Cardiac muscle cell (in vitro differentiated cells and primary cell): Measurements from ENCODE around the gene HLA-DMA. TPM values are rescaled to one million over a fixed set of nuclear protein-coding genes. Genes with fewer than 3 reads are reported as not detected.

ENCODE experiments used
- DNase-seq, 2 donors: peaks; one replicate each; pipeline versions ENCODE4 v3.0.0 to v3.0.0-alpha.2; 2010 to 2017; ENCODE audit warnings: low read depth in 1 of 2, low spot score in 1 of 2
- H3K27ac ChIP-seq: fragments of 200-600 bp; sonication (generic); 2 replicates; pipeline ENCODE4 v1.5.1; 2016
- H3K27me3 ChIP-seq: fragments of 200-600 bp; sonication (generic); 2 replicates; pipeline ENCODE4 v1.6.0; 2016; ENCODE audit warnings: control low read depth
- H3K36me3 ChIP-seq: fragments of 200-600 bp; sonication (generic); 2 replicates; pipeline ENCODE4 v1.5.1; 2016; ENCODE audit warnings: control low read depth
- H3K4me1 ChIP-seq: fragments of 200-600 bp; sonication (generic); 2 replicates; pipeline ENCODE4 v1.8.1; 2017; ENCODE audit warnings: low read depth, mild to moderate bottlenecking, mixed run types
- H3K4me3 ChIP-seq: fragments of 200-600 bp; sonication (generic); 2 replicates; pipeline ENCODE4 v1.5.1; 2016; ENCODE audit warnings: mild to moderate bottlenecking
- H3K9me3 ChIP-seq: fragments of 200-600 bp; sonication (generic); 2 replicates; pipeline ENCODE4 v1.5.1; 2017; ENCODE audit warnings: low read depth, mild to moderate bottlenecking, control low read depth
- polyA plus RNA-seq: library from polyadenylated mRNA; unstranded; fragments of >200 nt; fragmentation: Nextera tagmentation; extraction: Ambion mirVana; gene quantifications from 2 replicates; pipeline ENCODE4 v1.2.1, GENCODE V29; 2016
- total RNA-seq: library from RNA; depleted of rRNA; stranded (reverse); fragments of >200 nt; gene quantifications from 2 replicates; pipeline ENCODE4 v1.2.3, GENCODE V29; 2016
- TF ChIP-seq, protein P1 (sequence below): IDR thresholded peaks from 2 replicates; pipeline ENCODE4 v1.5.1; 2012; ENCODE audit warnings: low read depth, mild to moderate bottlenecking, low read length

HLA-DMA gene
- total and polyA plus RNA-seq, 2 experiments from 2014 or later: 2.9 to 3.7 TPM

DNA sequence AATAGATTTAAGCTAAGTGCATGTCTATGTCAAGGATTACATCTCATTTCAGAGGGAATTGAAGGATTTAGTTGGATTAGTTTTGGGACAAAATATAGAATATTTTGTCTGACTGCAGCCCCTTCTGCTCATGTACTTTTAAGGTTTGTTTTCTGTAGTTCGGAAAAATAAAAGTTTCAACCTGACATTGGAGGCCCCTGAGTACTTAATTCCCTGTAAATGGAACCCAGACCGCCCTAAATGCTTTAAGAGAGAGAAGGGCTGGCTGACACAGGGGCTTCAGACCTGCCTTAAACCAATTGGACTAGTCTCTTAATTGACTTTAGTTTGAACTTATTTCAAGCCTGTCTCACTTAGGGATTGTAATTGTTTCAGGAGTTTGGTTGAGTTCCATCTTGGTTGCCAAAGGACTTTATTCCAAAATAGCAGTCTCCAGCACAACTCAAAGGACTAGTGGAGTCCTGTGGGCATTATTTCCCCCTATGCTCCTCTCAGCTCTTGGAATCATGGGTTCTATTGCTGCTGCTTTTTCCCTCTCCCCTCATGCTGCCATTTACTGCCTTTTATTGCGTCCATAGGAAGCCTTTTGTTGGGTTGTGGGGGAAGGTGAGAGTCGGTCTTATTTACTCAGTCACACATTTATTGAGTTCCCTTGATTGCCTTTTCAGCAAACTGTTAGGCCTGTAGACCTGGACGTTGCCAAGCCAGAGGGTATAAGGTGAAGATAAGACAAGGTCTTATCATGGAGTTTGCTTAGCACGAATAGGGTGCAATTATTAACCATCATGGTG is 30.0 kb upstream of the HLA-DMA start:
- Histone ChIP-seq H3K27ac (peak overlapping the region; percentile 35), H3K27me3 (no peaks in the 10 kb centered on the region), H3K4me3 (no peak overlapping the region), H3K36me3 (peaks cover 41% of the 10 kb centered on the region), H3K9me3 (no peaks in the 10 kb centered on the region), H3K4me1 (no peaks in the 10 kb centered on the region)
- no peak for DNase-seq
- TF ChIP-seq, protein P1, sequence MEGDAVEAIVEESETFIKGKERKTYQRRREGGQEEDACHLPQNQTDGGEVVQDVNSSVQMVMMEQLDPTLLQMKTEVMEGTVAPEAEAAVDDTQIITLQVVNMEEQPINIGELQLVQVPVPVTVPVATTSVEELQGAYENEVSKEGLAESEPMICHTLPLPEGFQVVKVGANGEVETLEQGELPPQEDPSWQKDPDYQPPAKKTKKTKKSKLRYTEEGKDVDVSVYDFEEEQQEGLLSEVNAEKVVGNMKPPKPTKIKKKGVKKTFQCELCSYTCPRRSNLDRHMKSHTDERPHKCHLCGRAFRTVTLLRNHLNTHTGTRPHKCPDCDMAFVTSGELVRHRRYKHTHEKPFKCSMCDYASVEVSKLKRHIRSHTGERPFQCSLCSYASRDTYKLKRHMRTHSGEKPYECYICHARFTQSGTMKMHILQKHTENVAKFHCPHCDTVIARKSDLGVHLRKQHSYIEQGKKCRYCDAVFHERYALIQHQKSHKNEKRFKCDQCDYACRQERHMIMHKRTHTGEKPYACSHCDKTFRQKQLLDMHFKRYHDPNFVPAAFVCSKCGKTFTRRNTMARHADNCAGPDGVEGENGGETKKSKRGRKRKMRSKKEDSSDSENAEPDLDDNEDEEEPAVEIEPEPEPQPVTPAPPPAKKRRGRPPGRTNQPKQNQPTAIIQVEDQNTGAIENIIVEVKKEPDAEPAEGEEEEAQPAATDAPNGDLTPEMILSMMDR: no peak

DNA sequence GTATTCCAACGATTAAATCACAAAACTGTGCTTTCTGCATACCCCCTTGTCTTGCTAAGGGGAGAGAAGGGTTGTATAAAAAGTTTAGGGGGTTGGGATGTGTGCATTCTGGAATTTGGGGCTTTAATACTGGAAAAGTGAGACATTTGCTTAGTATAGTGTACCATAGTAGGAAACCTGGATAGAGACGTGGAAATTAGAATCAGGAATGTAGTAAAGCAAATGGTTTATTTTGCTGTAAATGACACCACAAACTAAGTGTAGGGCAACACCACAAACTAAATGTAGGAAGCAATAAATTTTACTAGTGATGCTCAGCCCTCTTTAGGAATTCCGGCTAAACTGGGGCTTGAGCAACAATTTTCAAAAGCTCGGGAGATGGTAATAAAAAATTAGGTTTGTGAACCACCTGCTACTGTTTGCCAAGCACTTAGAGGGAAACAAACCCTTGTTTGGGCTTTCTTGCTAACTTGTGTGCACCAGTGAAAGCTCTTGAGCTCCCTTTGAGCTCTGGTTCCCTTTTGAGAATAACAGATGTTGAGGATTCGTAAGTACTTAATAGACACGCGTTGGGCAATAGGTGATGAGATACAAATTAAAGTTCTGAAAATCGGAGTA is 29.3 kb upstream of the HLA-DMA start:
- Histone ChIP-seq H3K4me3 (no peak overlapping the region), H3K27me3 (no peaks in the 10 kb centered on the region), H3K4me1 (no peaks in the 10 kb centered on the region), H3K9me3 (no peaks in the 10 kb centered on the region), H3K27ac (peak overlapping the region; percentile 35), H3K36me3 (peaks cover 48% of the 10 kb centered on the region)
- DNase-seq: peak in 1 of 2 donors; percentile 25
- TF ChIP-seq, protein P1: no peak

DNA sequence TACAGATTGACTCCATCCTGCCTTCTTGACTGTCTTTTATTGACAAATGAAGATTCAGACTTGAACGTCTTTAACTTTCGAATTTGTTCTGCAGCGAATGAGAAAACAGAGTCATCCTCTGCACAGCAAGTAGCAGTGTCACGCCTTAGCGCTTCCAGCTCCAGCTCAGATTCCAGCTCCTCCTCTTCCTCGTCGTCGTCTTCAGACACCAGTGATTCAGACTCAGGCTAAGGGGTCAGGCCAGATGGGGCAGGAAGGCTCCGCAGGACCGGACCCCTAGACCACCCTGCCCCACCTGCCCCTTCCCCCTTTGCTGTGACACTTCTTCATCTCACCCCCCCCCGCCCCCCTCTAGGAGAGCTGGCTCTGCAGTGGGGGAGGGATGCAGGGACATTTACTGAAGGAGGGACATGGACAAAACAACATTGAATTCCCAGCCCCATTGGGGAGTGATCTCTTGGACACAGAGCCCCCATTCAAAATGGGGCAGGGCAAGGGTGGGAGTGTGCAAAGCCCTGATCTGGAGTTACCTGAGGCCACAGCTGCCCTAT is 27.7 kb upstream of the HLA-DMA start:
- no peaks in the 10 kb centered on the region for H3K27me3 ChIP-seq
- peaks cover under 1% of the 10 kb centered on the region for H3K4me1 ChIP-seq
- H3K9me3 ChIP-seq: no peaks in the 10 kb centered on the region
- H3K4me3 ChIP-seq: no peak overlapping the region
- TF ChIP-seq, protein P1: no peak
- peak overlapping the region; percentile 2 for H3K27ac ChIP-seq
- peaks cover 65% of the 10 kb centered on the region for H3K36me3 ChIP-seq
- DNase-seq: no peak

DNA sequence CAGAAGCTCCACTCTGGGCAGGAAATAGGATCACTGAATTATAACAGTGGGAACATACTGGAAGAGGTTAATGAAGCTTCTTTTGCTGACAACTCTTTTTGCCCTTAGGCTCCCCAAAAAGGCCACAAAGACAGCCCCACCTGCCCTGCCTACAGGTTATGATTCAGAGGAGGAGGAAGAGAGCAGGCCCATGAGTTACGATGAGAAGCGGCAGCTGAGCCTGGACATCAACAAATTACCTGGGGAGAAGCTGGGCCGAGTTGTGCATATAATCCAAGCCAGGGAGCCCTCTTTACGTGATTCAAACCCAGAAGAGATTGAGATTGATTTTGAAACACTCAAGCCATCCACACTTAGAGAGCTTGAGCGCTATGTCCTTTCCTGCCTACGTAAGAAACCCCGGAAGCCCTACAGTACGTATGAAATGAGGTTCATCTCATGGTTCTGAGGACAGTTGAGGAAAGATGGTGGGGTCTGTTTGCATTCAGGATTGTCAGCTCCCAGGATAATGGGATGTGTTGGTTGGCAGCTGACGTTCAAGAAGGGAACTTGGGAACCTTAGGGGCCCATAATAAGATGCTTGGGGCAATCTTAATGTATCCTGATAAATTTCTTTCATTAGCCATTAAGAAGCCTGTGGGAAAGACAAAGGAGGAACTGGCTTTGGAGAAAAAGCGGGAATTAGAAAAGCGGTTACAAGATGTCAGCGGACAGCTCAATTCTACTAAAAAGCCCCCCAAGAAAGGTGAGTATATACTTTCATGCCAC is 27.0 kb upstream of the HLA-DMA start:
- no peak overlapping the region for H3K4me3 ChIP-seq
- peaks cover 70% of the 10 kb centered on the region for H3K36me3 ChIP-seq
- no peak for DNase-seq
- TF ChIP-seq, protein P1: no peak
- H3K9me3 ChIP-seq: no peaks in the 10 kb centered on the region
- peaks cover 4% of the 10 kb centered on the region for H3K4me1 ChIP-seq
- no peak overlapping the region for H3K27ac ChIP-seq
- no peaks in the 10 kb centered on the region for H3K27me3 ChIP-seq

DNA sequence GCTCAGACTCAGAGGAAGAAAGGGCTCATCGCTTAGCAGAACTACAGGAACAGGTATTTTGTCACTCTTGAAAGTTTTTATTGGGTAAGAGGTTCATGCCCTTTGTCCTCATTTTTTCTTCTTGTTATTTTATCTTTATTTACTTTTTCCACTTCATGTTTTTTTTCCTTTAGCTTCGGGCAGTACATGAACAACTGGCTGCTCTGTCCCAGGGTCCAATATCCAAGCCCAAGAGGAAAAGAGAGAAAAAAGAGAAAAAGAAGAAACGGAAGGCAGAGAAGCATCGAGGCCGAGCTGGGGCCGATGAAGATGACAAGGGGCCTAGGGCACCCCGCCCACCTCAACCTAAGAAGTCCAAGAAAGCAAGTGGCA is 25.0 kb upstream of the HLA-DMA start:
- no peak for DNase-seq
- H3K4me1 ChIP-seq: peaks cover 8% of the 10 kb centered on the region
- TF ChIP-seq, protein P1: no peak

More for the DNA sequence above, 25.0 kb upstream of the HLA-DMA start:
- no peak overlapping the region for H3K4me3 ChIP-seq
- no peaks in the 10 kb centered on the region for H3K9me3 ChIP-seq
- H3K36me3 ChIP-seq: peaks cover 74% of the 10 kb centered on the region
- H3K27ac ChIP-seq: no peak overlapping the region
- H3K27me3 ChIP-seq: no peaks in the 10 kb centered on the region
